GM19099 (cell line): ENCODE measurements around the gene CCDC195.

Experiments used
- POLR2A ChIP-seq: IDR thresholded peaks from 3 replicates; pipeline ENCODE4 v1.6.1; 2011; ENCODE audit warnings: low read depth; ENCODE audit not compliant: insufficient read length; ENCODE audit errors: extremely low read depth

The CCDC195 gene

GRCh38 chr2:224711859-224712665, 4.1 kb downstream of the CCDC195 start:
- TF ChIP-seq POLR2A: no peak

- no peak for TF ChIP-seq POLR2A
These were observed 4.8 kb downstream of the CCDC195 start for GRCh38 chr2:224711381-224711780.

- TF ChIP-seq POLR2A: no peak
These were observed 6.9 kb downstream of the CCDC195 start for GRCh38 chr2:224709301-224709700.

GRCh38 chr2:224694502-224694901, 21.7 kb downstream of the CCDC195 start:
- TF ChIP-seq POLR2A: no peak

- TF ChIP-seq POLR2A: no peak
These were observed 24.6 kb downstream of the CCDC195 start for GRCh38 chr2:224691563-224691962.

GRCh38 chr2:224690868-224691267, 25.3 kb downstream of the CCDC195 start:
- TF ChIP-seq POLR2A: no peak

GRCh38 chr2:224689539-224689938, 26.6 kb downstream of the CCDC195 start:
- TF ChIP-seq POLR2A: no peak

GRCh38 chr2:224688997-224689396, 27.2 kb downstream of the CCDC195 start:
- TF ChIP-seq POLR2A: no peak

GRCh38 chr2:224687156-224687555, 29.0 kb downstream of the CCDC195 start:
- TF ChIP-seq POLR2A: no peak

- TF ChIP-seq POLR2A: no peak
These were observed 31.0 kb downstream of the CCDC195 start for GRCh38 chr2:224685121-224685520.

- no peak for TF ChIP-seq POLR2A
These were observed 34.0 kb downstream of the CCDC195 start for GRCh38 chr2:224682134-224682533.

GRCh38 chr2:224671731-224672130, 44.4 kb downstream of the CCDC195 start:
- no peak for TF ChIP-seq POLR2A

GRCh38 chr2:224670203-224670602, 46.0 kb downstream of the CCDC195 start:
- no peak for TF ChIP-seq POLR2A

GRCh38 chr2:224669449-224669848, 46.7 kb downstream of the CCDC195 start:
- TF ChIP-seq POLR2A: no peak

GRCh38 chr2:224668123-224668909, 47.8 kb downstream of the CCDC195 start:
- TF ChIP-seq POLR2A: no peak
